BE2C (cell line): Measurements from ENCODE around the gene PLCL2.

Experiments used
- DNase-seq: peaks from one replicate; pipeline ENCODE4 v3.0.0-alpha.2; 2020
- H3K27me3 ChIP-seq: fragments of 250-450 bp; sonication (Bioruptor Pico); 2 replicates; pipeline ENCODE4 v1.5.1; 2020; ENCODE audit warnings: mild to moderate bottlenecking
- H3K36me3 ChIP-seq: fragments of 250-450 bp; sonication (Bioruptor Pico); 2 replicates; pipeline ENCODE4 v1.5.1; 2020; ENCODE audit warnings: mild to moderate bottlenecking
- H3K4me1 ChIP-seq: fragments of 250-450 bp; sonication (Bioruptor Pico); 2 replicates; pipeline ENCODE4 v1.5.1; 2020
- H3K4me3 ChIP-seq: 2 replicates; pipeline ENCODE4 v1.5.1; 2011; ENCODE audit warnings: low read depth, low read length
- H3K9me3 ChIP-seq: fragments of 250-450 bp; sonication (Bioruptor Pico); 2 replicates; pipeline ENCODE4 v1.5.1; 2020
- CTCF ChIP-seq: IDR thresholded peaks from 2 replicates; pipeline ENCODE4 v1.5.1; 2012; ENCODE audit warnings: mild to moderate bottlenecking, low read depth, low read length

PLCL2 gene

DNA sequence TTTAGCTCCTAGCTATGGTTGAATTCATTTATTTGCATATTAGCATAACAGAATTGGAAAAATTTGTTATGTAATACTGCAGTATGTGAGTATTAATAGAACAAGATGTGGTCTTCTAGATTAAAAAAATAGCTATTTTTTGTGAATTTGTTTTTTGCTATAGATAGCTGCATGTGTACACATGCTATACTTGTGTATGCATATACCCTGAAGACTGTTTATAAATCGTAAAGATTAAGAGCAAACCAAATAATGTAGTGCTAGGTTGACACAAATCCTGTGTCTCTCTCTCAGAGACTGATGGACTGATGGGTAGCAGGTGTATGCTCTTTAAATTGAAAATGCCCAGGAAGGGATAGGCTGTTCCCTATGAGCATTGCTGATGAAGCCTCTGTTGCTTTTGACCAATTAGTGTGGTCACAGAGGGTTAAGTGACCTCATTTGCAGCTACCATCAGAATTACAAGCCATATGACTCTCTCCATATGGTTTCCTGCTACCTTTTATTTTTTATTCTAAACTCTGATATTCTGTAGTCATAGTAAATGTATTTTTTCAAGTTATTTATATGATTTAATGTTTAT, 9.0 kb downstream of the PLCL2 start:
- H3K9me3 ChIP-seq, result no peaks in the 10 kb centered on the region
- no peak overlapping the region for H3K4me3 ChIP-seq
- no peaks in the 10 kb centered on the region for H3K36me3 ChIP-seq
- no peak for TF ChIP-seq CTCF
- no peaks in the 10 kb centered on the region; the same call in 1 of the 2 replicates for H3K4me1 ChIP-seq
- no peak for DNase-seq
- no peaks in the 10 kb centered on the region for H3K27me3 ChIP-seq

- Histone ChIP-seq H3K4me1 (no peaks in the 10 kb centered on the region; the same call in 1 of the 2 replicates), H3K9me3 (no peaks in the 10 kb centered on the region), H3K36me3 (no peaks in the 10 kb centered on the region), H3K4me3 (no peak overlapping the region), H3K27me3 (no peaks in the 10 kb centered on the region)
- no peak for TF ChIP-seq CTCF
- no peak for DNase-seq
Observed at GRCh38 chr3:16896094-16896627, 11.4 kb downstream of the PLCL2 start.

DNA sequence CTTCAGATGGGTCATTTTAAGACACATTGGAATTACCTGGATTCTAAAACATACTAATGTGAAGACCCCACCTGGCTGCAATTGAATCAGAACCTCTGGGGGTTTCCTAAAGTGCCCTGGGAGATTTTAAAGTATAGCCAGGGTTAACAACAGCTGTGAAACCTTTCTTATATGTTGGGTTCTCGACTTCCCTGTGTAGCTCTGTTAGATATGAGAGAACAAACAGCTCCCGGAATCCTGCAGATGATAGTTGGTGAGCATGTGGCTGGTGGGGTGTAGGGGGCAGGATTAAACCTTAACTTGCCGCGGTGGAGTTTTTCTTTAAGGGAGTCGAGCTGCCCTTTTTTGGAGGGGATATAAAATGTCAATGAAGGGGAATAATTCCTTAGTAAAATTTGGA, 12.1 kb downstream of the PLCL2 start:
- TF ChIP-seq CTCF, result no peak
- Histone ChIP-seq H3K4me1 (no peaks in the 10 kb centered on the region; the same call in 1 of the 2 replicates), H3K27me3 (no peaks in the 10 kb centered on the region), H3K9me3 (no peaks in the 10 kb centered on the region), H3K4me3 (no peak overlapping the region), H3K36me3 (no peaks in the 10 kb centered on the region)
- DNase-seq, result no peak

DNA sequence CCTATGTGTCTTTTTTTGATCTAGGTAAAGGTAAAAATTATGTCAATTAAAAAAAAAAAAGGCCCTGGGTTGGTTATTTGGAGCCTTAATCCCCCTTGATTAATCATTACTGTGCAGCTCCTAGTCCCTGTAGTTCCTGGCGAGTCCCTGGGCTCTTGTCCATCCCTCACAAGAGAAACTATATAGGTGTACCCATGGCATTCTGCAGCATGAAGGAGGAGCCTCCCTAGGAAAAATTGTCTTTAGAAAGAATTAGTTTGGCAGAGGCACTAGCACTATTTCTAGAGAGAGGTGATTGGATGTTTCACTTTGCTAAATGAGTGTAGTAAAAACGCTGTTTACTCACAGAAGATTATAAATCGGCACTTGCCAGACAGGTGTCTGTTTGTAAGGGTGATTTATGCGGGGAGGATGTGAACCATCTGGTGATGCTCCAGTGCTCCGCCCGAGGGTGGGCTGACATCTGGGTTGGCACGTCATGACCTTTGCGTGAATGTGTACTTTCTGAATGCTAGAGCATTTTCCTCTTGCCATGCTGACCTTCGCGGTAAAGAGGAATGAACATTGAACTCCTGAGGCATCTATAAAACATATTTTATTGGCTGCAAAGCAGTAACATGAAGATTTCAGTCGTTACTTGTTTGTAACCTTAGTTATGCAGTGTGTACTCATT, 12.6 kb downstream of the PLCL2 start:
- Histone ChIP-seq H3K27me3 (no peaks in the 10 kb centered on the region), H3K4me1 (no peaks in the 10 kb centered on the region; the same call in 1 of the 2 replicates), H3K36me3 (no peaks in the 10 kb centered on the region), H3K4me3 (peak overlapping the region; percentile 6; the same call in 1 of the 2 replicates), H3K9me3 (no peaks in the 10 kb centered on the region)
- TF ChIP-seq CTCF, result no peak
- peak; percentile 39 for DNase-seq

GRCh38 chr3:16898595-16899395, 14.0 kb downstream of the PLCL2 start:
- Histone ChIP-seq H3K4me1 (no peaks in the 10 kb centered on the region; the same call in 1 of the 2 replicates), H3K4me3 (no peak overlapping the region), H3K9me3 (no peaks in the 10 kb centered on the region), H3K27me3 (no peaks in the 10 kb centered on the region), H3K36me3 (no peaks in the 10 kb centered on the region)
- peak; percentile 64 for DNase-seq
- no peak for TF ChIP-seq CTCF
